ENCODE results near the gene STX3. TPM values are rescaled to one million over a fixed set of nuclear protein-coding genes. Genes with fewer than 3 reads are reported as not detected.

The STX3 gene
- total and polyA plus RNA-seq, 2 of the 13 experiments (the other 11 are each of a cell fraction or from before 2014, with no cell fraction given), result 16.5 to 24.0 TPM

DNA sequence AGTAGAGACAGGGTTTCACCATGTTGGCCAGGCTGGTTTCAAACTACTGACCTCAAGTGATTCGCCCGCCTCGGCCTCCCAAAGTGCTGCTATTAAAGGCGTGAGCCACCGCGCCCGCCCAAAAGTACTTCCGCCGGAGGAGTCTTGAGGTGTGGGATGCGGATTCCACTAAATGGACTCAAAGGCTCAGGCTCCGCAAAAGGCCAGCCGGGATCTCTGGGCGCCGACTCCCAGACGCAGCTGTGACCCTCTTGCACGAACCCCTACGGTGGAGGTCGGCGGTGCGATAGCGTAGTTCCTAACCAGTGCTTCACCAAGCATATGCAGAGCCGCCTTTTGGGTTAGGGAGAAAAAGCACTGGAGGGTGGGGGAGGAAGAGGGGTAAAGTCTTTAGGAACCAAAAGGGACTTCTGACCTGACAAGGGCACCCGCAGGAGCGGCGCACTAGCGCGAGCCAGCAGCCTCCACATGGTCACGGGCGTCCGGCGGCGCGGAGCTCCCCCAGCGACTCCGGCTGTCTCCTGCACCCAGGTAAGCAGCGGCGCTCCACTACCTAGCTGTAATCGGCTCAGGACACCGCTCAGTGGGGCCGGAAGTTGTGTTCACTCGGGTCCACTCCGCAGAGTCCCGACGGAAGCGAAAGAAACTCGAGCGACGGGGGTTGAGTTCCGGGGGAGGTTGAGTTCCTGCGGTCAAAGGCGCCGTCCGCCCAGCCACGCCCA lies 55.2 kb downstream of the STX3 start, which contains the start of gene MRPL16 (continued):
- TF ChIP-seq, protein P1, sequence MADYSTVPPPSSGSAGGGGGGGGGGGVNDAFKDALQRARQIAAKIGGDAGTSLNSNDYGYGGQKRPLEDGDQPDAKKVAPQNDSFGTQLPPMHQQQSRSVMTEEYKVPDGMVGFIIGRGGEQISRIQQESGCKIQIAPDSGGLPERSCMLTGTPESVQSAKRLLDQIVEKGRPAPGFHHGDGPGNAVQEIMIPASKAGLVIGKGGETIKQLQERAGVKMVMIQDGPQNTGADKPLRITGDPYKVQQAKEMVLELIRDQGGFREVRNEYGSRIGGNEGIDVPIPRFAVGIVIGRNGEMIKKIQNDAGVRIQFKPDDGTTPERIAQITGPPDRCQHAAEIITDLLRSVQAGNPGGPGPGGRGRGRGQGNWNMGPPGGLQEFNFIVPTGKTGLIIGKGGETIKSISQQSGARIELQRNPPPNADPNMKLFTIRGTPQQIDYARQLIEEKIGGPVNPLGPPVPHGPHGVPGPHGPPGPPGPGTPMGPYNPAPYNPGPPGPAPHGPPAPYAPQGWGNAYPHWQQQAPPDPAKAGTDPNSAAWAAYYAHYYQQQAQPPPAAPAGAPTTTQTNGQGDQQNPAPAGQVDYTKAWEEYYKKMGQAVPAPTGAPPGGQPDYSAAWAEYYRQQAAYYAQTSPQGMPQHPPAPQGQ (CRISPR knock-in tag; IDR thresholded peaks at IDR 0.05; ENCODE audit: borderline replicate concordance), result no peak
- TF ChIP-seq HOXA5 (CRISPR knock-in tag; IDR thresholded peaks at IDR 0.05), result 0 out of 2 replicates have a peak, but pooled peaks have one; percentile 67
- TF ChIP-seq ZNF747 (CRISPR knock-in tag; IDR thresholded peaks at IDR 0.05; ENCODE audit: borderline replicate concordance), result no peak
- TF ChIP-seq, protein P2, sequence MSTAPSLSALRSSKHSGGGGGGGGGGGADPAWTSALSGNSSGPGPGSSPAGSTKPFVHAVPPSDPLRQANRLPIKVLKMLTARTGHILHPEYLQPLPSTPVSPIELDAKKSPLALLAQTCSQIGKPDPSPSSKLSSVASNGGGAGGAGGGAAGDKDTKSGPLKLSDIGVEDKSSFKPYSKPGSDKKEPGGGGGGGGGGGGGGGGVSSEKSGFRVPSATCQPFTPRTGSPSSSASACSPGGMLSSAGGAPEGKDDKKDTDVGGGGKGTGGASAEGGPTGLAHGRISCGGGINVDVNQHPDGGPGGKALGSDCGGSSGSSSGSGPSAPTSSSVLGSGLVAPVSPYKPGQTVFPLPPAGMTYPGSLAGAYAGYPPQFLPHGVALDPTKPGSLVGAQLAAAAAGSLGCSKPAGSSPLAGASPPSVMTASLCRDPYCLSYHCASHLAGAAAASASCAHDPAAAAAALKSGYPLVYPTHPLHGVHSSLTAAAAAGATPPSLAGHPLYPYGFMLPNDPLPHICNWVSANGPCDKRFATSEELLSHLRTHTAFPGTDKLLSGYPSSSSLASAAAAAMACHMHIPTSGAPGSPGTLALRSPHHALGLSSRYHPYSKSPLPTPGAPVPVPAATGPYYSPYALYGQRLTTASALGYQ (CRISPR knock-in tag; IDR thresholded peaks at IDR 0.05), result no peak; the same call in 1 of the 2 replicates
- peak; percentile 45; the same call in 1 of the 2 replicates for TF ChIP-seq ARNT2 (CRISPR knock-in tag; IDR thresholded peaks at IDR 0.05; ENCODE audit: low read depth)
- peak; percentile 99 for TF ChIP-seq PHF20 (CRISPR knock-in tag; IDR thresholded peaks at IDR 0.05)
- peak; percentile 83 for TF ChIP-seq DMAP1 (CRISPR knock-in tag; IDR thresholded peaks at IDR 0.05)
- TF ChIP-seq SAFB2 (CRISPR knock-in tag; IDR thresholded peaks at IDR 0.05; ENCODE audit: borderline replicate concordance, low read depth), result no peak; the same call in 1 of the 2 replicates
- TF ChIP-seq MXI1 (IDR thresholded peaks at IDR 0.05; ENCODE audit: borderline replicate concordance, low read depth, low read length), result peak; percentile 89; the same call in 2 of the 3 replicates
- TF ChIP-seq, protein P3, sequence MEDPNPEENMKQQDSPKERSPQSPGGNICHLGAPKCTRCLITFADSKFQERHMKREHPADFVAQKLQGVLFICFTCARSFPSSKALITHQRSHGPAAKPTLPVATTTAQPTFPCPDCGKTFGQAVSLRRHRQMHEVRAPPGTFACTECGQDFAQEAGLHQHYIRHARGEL (CRISPR knock-in tag; IDR thresholded peaks at IDR 0.05), result no peak
- peak; percentile 61 for TF ChIP-seq FOXO1 (CRISPR knock-in tag; IDR thresholded peaks at IDR 0.05)
- TF ChIP-seq SOX6 (IDR thresholded peaks at IDR 0.05), result no peak
- TF ChIP-seq SOX6 (CRISPR knock-in tag; IDR thresholded peaks at IDR 0.05), result peak; percentile 70
- no peak for TF ChIP-seq CENPX (CRISPR knock-in tag; IDR thresholded peaks at IDR 0.05)
- TF ChIP-seq HCFC1 (IDR thresholded peaks at IDR 0.05; ENCODE audit: low read depth, low read length), result peak; percentile 77
- peak; percentile 81; the same call in 1 of the 2 replicates for TF ChIP-seq ZIK1 (CRISPR knock-in tag; IDR thresholded peaks at IDR 0.05; ENCODE audit: borderline replicate concordance, low read depth)
- peak; percentile 89; the same call in 1 of the 2 replicates for TF ChIP-seq ZNF607 (CRISPR knock-in tag; IDR thresholded peaks at IDR 0.05; ENCODE audit: borderline replicate concordance)
- TF ChIP-seq MIER3 (CRISPR knock-in tag; IDR thresholded peaks at IDR 0.05; ENCODE audit: borderline replicate concordance), result peak; percentile 81; the same call in 1 of the 2 replicates
- TF ChIP-seq, protein P4, sequence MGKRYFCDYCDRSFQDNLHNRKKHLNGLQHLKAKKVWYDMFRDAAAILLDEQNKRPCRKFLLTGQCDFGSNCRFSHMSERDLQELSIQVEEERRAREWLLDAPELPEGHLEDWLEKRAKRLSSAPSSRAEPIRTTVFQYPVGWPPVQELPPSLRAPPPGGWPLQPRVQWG (CRISPR knock-in tag; IDR thresholded peaks at IDR 0.05; ENCODE audit: borderline replicate concordance, low read depth), result 0 out of 2 replicates have a peak, but pooled peaks have one; percentile 39
- TF ChIP-seq, protein P5, sequence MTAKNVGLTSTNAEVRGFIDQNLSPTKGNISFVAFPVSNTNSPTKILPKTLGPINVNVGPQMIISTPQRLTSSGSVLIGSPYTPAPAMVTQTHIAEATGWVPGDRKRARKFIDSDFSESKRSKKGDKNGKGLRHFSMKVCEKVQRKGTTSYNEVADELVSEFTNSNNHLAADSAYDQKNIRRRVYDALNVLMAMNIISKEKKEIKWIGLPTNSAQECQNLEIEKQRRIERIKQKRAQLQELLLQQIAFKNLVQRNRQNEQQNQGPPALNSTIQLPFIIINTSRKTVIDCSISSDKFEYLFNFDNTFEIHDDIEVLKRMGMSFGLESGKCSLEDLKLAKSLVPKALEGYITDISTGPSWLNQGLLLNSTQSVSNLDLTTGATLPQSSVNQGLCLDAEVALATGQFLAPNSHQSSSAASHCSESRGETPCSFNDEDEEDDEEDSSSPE (CRISPR knock-in tag; IDR thresholded peaks at IDR 0.05), result peak; percentile 60
- TF ChIP-seq, protein P6, sequence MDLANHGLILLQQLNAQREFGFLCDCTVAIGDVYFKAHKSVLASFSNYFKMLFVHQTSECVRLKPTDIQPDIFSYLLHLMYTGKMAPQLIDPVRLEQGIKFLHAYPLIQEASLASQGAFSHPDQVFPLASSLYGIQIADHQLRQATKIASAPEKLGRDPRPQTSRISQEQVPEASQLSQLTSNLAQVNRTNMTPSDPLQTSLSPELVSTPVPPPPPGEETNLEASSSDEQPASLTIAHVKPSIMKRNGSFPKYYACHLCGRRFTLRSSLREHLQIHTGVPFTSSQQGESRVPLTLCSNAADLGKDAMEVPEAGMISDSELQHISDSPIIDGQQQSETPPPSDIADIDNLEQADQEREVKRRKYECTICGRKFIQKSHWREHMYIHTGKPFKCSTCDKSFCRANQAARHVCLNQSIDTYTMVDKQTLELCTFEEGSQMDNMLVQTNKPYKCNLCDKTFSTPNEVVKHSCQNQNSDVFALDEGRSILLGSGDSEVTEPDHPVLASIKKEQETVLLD (CRISPR knock-in tag; IDR thresholded peaks at IDR 0.05; ENCODE audit: low read depth), result no peak
- TF ChIP-seq RXRA (CRISPR knock-in tag; IDR thresholded peaks at IDR 0.05), result peak; percentile 59
- no peak for TF ChIP-seq TOE1 (CRISPR knock-in tag; IDR thresholded peaks at IDR 0.05)
